Right cardiac atrium (tissue), 5 donors: Measurements from ENCODE around the gene LAMA5. TPM values are rescaled to one million over a fixed set of nuclear protein-coding genes. Genes with fewer than 3 reads are reported as not detected.

Experiments used
- ATAC-seq, 2 donors: fragments of 200-7000 bp; cut with Tn5 transposase; one replicate each; pipeline versions ENCODE4 v1.8.0 to v1.9.1; 2020; ENCODE audit warnings: moderate library complexity in 2 of 2, mild to moderate bottlenecking in 1 of 2
- DNase-seq, 3 donors: peaks; one replicate each; pipeline ENCODE4 v3.0.0-alpha.2; 2020
- H3K27ac ChIP-seq: one replicate; pipeline ENCODE4 v1.5.1; 2013; ENCODE audit warnings: mild to moderate bottlenecking, low read length, control low read depth, moderate library complexity
- H3K27me3 ChIP-seq: one replicate; pipeline ENCODE4 v1.6.1; 2013; ENCODE audit not compliant: control insufficient read depth, insufficient read depth
- H3K4me1 ChIP-seq: one replicate; pipeline ENCODE4 v1.6.1; 2013; ENCODE audit warnings: low read length; ENCODE audit not compliant: control insufficient read depth, insufficient read depth
- H3K4me3 ChIP-seq: one replicate; pipeline ENCODE4 v1.5.1; 2013; ENCODE audit warnings: low read length, control low read depth
- H3K9me3 ChIP-seq: one replicate; pipeline ENCODE4 v1.6.1; 2013; ENCODE audit warnings: low read length; ENCODE audit not compliant: control insufficient read depth
- WGBS: extraction: QIAGEN DNeasy Blood & Tissue Kit; methylation state at CpG from one replicate; pipeline ENCODE4 v1.1.7; 2013; 5-methylcytosine and 5-hydroxymethylcytosine counted together
- intact Hi-C, 4 donors: fragments of 100-400 bp; cut with DNase I; formaldehyde crosslinking; loops; one replicate each; pipeline versions ENCODE4 v1.11.0 to v1.14.0; 2022 to 2023
- polyA plus RNA-seq: library from polyadenylated mRNA; stranded (reverse); fragments of 200-250 nt; gene quantifications from one replicate; pipeline ENCODE4 v1.2.3, GENCODE V29; 2013
- total RNA-seq, 4 donors: library from RNA; stranded (reverse); fragmentation: NEBNext Ultra II Directional; extraction: Animal tissue kit (Norgen Biotek cat#: 25700); gene quantifications; one replicate each; pipeline ENCODE4 v1.2.1, GENCODE V29; 2021
- donor health status: healthy with polysubstance abuse.
- donor health status: DM: no; HTN: yes; CAD: no.
- donor health status: DM: no; HTN: no; CAD: no.
- donor health status: DM: no; HTN: yes; CAD: no; lungs with severe emphysema.
- donor health status: DM: yes; HTN: yes; CAD: no.

LAMA5 gene
- total and polyA plus RNA-seq, 5 donors = 77.4 to 97.9 (median 88.6) TPM

DNA sequence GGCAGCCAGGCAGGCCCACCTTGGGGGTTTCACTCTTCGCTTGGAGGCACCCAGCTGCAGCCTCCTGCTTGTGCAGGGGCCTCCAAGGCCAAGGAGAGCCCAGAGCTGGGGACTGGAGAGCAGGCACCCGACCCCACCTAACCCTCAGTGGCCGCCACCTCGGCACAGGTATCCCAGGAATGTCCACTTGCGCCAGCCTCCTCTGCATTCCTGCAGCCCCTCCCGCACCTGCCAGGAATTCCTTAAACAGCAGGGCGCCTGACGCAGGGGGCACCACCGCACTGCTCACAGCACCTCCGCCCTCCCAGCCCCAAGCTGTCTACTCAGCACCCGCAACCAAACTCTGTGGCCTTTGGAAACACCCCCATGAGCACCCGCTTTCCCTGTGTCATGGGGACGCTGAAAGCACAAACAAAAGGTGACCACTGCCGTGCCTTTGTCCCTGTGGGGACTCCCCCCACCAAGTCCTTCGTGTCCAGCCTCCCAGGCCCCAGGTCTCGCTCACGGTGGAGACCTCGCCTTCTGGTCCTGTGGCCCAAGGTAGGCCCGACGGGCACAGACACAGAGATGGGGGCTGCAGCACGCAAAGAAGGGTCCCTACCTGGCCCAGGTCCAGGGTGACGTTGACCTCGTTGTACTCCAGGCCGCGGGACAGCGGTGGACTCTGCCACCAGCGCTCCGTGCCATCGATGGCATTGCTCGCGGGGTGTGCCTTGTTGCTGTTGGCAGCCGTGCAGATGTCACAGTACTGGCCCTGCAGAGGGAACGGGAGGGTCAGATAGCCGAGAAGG, 5.1 kb downstream of the LAMA5 start:
- ATAC-seq = no peak
- Histone ChIP-seq H3K27ac (peak overlapping the region; percentile 22), H3K4me3 (no peak overlapping the region), H3K9me3 (no peaks in the 10 kb centered on the region), H3K27me3 (no peaks in the 10 kb centered on the region), H3K4me1 (peaks cover 23% of the 10 kb centered on the region)
- intact Hi-C loops = no loop called here
- peak; percentile 48 to 77 (median 75) for DNase-seq
- 68% methylated on average over 34 of the region's 34 CpGs for WGBS

DNA sequence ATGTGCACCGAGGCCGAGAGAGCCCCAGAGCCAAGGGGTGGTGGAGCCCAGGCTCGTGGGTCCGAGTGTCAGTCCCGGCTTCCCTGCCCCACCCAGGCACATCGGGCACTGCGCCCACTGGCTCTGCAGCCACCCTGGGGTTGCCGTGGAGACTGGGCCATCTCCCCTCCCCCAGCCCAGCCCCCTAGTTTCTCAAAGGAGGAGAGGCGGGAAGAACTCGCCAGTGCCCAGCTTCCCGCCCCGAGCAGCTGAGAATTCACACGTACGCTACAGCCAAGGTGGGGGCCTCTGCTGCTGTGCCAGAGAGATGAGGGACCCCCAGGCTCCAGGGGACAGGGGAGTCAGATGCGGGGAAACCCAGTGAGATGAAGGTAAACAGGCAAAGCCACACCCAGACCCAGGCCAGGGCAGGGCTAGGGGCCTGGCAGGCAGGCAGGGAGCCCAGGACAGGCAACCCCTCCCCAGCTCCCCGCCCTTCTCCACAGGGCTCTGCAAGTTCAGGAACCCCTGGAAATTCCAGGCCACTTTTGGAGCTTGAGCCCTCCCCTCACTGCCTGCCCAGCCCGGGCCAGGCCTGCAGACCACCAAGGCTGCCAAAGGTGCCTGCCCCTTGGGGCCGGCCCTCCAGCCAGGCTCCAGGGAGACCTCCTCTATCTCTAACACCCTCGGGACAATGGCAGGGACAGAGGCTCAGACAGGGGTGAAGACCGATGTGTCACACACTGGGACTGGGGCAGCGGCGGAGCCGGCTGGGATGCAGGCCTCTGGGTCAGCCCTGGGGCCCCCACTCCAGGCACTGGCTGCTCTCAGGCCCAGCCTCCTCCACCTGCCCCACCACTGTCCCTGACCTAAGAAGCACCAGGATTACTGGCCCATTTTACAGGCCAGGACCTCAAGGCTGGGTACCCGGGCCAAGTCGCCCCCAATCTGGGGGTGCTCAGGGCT, 6.0 kb downstream of the LAMA5 start:
- Histone ChIP-seq H3K27me3 (no peaks in the 10 kb centered on the region), H3K9me3 (no peaks in the 10 kb centered on the region), H3K4me3 (no peak overlapping the region), H3K4me1 (peaks cover 24% of the 10 kb centered on the region), H3K27ac (peak overlapping the region; percentile 23)
- 44% methylated on average over 25 of the region's 25 CpGs for WGBS
- DNase-seq = peak; percentile 64 to 82 (median 79)
- intact Hi-C loops = no loop called here
- no peak for ATAC-seq

DNA sequence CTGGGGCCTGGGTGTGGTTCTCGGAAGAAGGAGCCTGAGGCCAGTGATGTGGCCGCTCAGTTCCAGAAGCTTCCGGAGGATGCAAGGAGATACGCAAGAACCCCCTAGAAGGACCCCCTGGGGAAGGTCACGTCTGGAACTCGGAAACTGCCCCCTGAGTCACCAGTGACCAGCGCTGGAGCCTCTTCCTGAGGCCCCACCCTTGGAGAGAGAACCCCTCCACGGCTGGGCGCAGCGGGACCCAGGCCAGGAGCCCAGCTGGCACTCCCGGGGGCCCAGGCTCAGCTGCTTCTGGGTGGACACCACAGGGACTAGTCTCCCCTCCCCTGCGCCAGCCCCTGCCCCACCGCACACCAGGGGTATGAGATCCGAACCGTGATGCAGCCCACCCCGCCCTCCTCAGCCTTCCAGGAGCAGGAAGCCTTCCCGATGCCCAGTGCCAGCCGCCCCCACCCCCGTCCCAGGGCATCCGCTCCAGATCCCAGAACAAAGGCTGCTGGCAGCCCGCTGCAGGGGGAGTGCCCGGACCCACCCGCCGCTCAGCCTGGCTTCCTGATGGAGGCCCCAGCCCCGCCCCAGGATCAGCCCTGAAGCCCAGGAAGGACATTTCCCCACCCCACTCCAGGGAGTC, 7.5 kb downstream of the LAMA5 start:
- Histone ChIP-seq H3K4me3 (no peak overlapping the region), H3K4me1 (peaks cover 30% of the 10 kb centered on the region), H3K27ac (peak overlapping the region; percentile 82), H3K9me3 (no peaks in the 10 kb centered on the region), H3K27me3 (no peaks in the 10 kb centered on the region)
- intact Hi-C loops = no loop called here
- peak; percentile 18 to 59 for ATAC-seq
- WGBS = 46% methylated on average over 25 of the region's 25 CpGs
- peak; percentile 80 to 85 (median 81) for DNase-seq

DNA sequence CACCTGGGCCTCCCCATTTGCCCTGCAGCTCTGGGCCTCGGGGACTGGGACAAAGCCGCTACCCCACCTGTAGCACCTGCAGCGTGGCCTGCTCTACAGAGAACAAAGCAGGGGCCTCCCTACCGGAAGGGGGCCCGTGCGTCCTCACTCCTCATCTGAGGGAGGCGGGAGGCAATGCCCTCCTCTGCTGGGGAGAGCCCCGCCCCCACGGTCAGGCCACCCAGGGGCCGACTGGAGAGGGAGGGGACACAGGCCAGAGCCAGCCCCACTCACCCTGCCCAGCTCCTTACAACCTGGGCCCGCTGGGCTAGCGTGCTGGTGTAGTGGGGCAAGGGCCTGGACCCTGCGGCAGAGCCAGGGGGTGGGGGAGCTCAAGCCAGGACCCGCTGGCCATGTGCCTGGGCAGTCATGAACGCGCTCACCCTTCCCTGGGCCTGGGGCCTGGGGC, 8.0 kb downstream of the LAMA5 start:
- Histone ChIP-seq H3K4me1 (peaks cover 30% of the 10 kb centered on the region), H3K27ac (peak overlapping the region; percentile 82)

DNA sequence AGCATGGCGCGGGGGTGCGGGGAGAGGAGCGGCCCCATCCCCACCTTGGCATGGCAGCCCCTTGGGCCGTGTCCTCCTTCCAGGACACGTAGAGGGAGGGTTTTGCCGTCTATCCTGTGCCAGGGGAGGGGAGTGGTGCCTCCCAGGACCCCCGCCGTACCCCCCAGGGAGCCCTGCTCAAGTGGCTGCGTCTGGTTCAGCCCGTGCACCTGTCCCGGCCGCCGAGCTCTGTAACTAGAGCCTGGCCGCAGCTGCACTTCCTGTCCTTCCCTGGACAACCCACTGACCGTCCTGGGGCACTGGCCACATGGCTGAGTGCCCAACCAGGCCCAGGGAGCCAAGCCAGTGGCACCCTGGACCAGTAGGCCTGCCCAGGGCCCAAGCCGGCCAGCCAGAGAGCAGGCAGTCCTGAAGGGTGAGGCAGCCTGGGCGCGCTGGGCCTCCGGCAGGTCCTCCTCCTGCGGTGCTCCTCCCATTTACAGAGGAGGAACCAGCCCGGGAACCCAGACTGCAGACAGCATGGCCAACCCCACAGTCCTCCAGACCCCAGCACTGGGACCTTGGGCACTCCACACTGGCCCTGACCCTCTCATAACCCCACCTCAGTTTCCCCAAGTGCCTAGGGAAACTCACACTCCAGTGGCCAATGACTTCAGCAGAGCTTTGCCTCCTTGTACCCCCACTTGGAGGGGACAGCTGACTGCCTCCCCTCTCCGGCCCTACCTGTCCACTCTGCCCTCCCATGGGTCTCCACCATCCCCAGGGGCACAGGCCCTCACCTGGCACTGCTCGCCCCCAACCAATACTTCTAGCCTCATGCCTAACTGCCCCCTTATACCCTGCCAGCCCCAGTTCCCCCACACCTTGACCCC, 8.7 kb downstream of the LAMA5 start:
- DNase-seq (peak; percentile 59 to 78 (median 76)), ATAC-seq (peak in 1 of 2 donors; percentile 1)
- Histone ChIP-seq H3K27me3 (no peaks in the 10 kb centered on the region), H3K4me3 (no peak overlapping the region), H3K27ac (peak overlapping the region; percentile 82), H3K4me1 (peaks cover 27% of the 10 kb centered on the region), H3K9me3 (no peaks in the 10 kb centered on the region)
- intact Hi-C loops = no loop called here
- WGBS = 56% methylated on average over 24 of the region's 24 CpGs

More for the DNA sequence above, 8.0 kb downstream of the LAMA5 start:
- Histone ChIP-seq H3K4me3 (no peak overlapping the region), H3K27me3 (no peaks in the 10 kb centered on the region), H3K9me3 (no peaks in the 10 kb centered on the region)
- no peak for ATAC-seq
- intact Hi-C loops = no loop called here
- WGBS = 54% methylated on average over 16 of the region's 16 CpGs
- no peak for DNase-seq

DNA sequence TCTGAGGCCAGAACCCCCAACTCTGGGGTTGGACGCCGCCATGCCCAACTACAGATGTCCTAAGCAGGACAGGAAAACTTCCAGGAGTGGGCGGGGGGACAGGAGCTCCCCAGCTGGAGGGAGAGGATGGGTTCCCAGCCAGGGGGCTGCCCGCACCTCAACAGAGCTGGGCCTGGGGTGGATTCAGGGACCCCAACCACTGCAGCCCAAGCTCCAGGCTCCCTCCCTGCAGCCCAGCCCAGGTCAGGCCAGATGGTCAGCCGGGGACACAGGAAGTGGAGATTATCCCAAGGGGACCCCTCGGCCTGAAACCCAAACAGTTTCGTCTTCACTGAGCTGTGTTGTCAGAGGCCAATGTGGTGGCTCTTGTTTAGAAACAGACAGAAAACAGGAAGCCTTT, 9.4 kb downstream of the LAMA5 start:
- Histone ChIP-seq H3K27ac (peak overlapping the region; percentile 82), H3K9me3 (no peaks in the 10 kb centered on the region), H3K4me1 (peaks cover 23% of the 10 kb centered on the region), H3K27me3 (no peaks in the 10 kb centered on the region), H3K4me3 (no peak overlapping the region)
- intact Hi-C loops = no loop called here
- DNase-seq (peak in 2 of 3 donors; percentile 27 to 64), ATAC-seq (no peak)
- 38% methylated on average over 7 of the region's 7 CpGs for WGBS

DNA sequence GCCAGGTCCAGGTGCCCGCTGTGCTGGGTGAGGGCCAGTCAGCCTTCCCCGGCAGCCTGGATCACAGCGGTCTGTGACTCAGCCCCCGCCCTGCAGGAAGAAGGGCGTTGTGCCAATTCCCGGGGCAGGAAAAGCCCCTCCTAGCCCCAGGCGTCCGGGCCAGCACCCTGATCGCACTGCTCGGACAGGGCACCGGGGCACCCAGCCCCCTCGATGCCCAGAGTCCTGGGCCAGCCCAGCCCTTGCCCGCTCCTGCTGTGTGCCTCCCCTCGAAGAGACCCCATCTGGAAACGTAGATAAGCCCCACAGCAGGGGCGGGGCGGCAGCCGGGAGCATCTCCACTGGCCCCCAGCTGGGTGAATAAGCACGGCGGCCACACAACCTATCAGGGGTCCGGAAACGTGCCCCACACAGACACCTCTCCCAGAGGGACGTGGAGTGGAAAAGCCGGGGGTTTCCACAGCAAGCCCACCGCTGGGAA, 9.9 kb downstream of the LAMA5 start:
- 10% methylated on average over 25 of the region's 25 CpGs for WGBS
- DNase-seq = peak; percentile 87 to 91 (median 88)
- H3K27me3 ChIP-seq = no peaks in the 10 kb centered on the region
- ATAC-seq = peak; percentile 27 to 65
- intact Hi-C loops = no loop called here
- H3K4me3 ChIP-seq = no peak overlapping the region
- H3K9me3 ChIP-seq = no peaks in the 10 kb centered on the region
- H3K4me1 ChIP-seq = peaks cover 20% of the 10 kb centered on the region
- peak overlapping the region; percentile 82 for H3K27ac ChIP-seq

DNA sequence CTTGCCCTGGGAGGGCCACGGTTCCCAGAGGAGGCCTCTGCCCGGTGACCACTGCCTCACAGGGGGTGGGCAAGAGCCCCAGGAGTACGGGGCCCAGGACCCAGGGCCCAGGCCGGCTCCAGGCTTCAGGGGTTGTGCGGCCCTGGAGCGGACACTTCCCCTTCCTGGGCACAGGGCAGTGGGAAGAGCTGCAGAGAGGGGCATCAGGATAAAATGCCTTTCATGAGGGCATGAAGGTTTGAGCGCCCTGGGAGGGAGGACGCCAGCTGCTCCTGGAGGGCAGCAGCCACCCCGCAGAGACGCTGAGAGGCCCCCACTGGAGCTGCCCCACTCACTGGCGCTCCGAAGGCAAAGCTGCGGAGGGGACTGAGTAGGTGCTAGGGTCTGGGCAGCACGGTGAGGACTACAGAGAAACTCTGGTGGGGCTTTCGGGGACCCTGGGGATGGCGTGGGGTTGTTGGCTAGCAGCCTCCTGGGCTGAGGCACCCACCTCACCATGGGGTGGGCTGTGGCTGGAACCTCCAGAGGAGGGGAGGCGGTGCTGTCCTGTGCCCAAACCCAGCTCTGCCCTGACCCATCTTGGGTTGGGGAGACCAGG, 10.4 kb downstream of the LAMA5 start:
- intact Hi-C loops = no loop called here
- Histone ChIP-seq H3K9me3 (no peaks in the 10 kb centered on the region), H3K27ac (peak overlapping the region; percentile 82), H3K4me3 (no peak overlapping the region), H3K4me1 (peaks cover 18% of the 10 kb centered on the region), H3K27me3 (no peaks in the 10 kb centered on the region)
- ATAC-seq = peak in 1 of 2 donors; percentile 11
- DNase-seq = peak in 1 of 3 donors; percentile 47
- WGBS = 35% methylated on average over 17 of the region's 17 CpGs

DNA sequence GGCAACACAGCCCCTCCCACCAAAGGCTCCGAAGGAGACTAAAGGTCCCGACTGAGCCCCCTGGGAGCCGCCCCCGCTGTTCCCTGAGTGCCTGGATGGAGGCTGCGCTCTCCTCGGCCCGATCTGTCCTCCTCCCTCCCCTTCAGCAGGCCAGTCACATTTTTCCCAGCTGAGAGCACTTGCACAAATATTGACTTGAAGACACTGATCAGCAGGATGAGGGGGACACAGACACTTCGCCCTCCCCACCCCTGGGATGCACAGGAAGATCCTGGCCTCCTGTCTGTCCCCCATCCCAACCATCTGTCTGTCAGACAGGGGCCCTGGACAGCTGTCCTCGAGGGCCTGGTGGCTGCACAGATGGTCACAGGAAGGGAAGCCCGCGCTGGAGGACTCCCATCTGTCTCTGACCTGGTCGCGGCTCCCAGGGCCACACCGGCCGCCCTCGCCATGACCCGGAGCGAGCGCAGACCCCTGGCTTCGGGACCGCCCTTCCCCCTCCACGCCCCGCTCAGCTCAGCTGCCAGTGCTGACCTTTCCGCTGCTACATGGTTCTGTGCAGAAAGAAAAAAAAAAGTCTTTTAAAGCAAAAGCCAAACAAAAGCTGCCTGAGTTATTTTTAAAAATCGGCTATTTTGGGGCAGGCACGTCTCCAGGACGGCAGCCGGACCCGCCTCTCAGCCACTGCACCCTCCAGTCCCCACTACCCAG, 11.1 kb downstream of the LAMA5 start:
- ATAC-seq (peak; percentile 3 to 38), DNase-seq (peak; percentile 70 to 88 (median 81))
- no peaks in the 10 kb centered on the region for H3K9me3 ChIP-seq
- 14% methylated on average over 29 of the region's 29 CpGs for WGBS
- no peak overlapping the region for H3K4me3 ChIP-seq
- peaks cover 18% of the 10 kb centered on the region for H3K4me1 ChIP-seq
- intact Hi-C loops = no loop called here
- peak overlapping the region; percentile 82 for H3K27ac ChIP-seq
- no peaks in the 10 kb centered on the region for H3K27me3 ChIP-seq
